Endodermal cell (in vitro differentiated cells): ENCODE results near the gene PRKAG2. TPM values are rescaled to one million over a fixed set of nuclear protein-coding genes. Genes with fewer than 3 reads are reported as not detected.

ENCODE experiments used
- DNase-seq: peaks from one replicate; pipeline ENCODE4 v3.0.0-alpha.2; 2017
- H3K27ac ChIP-seq: 2 replicates; pipeline ENCODE4 v1.5.1; 2013; ENCODE audit warnings: mild to moderate bottlenecking, low read depth, low read length, moderate library complexity
- H3K27me3 ChIP-seq: 2 replicates; pipeline ENCODE4 v1.6.1; 2013; ENCODE audit warnings: mild to moderate bottlenecking, low read length, moderate library complexity; ENCODE audit not compliant: insufficient read depth, control insufficient read depth, poor library complexity, severe bottlenecking
- H3K36me3 ChIP-seq: 2 replicates; pipeline ENCODE4 v1.7.0; 2013; ENCODE audit warnings: mild to moderate bottlenecking, low read length, moderate library complexity; ENCODE audit not compliant: control insufficient read depth, insufficient read depth
- H3K4me1 ChIP-seq: one replicate; pipeline ENCODE4 v1.7.0; 2013; ENCODE audit warnings: low read length; ENCODE audit not compliant: control insufficient read depth, insufficient read depth
- H3K4me3 ChIP-seq: 2 replicates; pipeline ENCODE4 v1.5.1; 2013; ENCODE audit warnings: mild to moderate bottlenecking, low read length, moderate library complexity
- H3K9ac ChIP-seq: 2 replicates; pipeline ENCODE4 v1.6.1; 2013; ENCODE audit warnings: mild to moderate bottlenecking, low read length, moderate library complexity; ENCODE audit not compliant: poor library complexity, severe bottlenecking; ENCODE audit errors: extremely low read depth
- H3K9me3 ChIP-seq: 2 replicates; pipeline ENCODE4 v1.6.1; 2013; ENCODE audit warnings: mild to moderate bottlenecking, low read length, moderate library complexity; ENCODE audit not compliant: control insufficient read depth
- H3K27ac Mint-ChIP-seq: 2 replicates; pipeline ENCODE4 v1.8.0; 2020; ENCODE audit warnings: mixed read lengths
- H3K27me3 Mint-ChIP-seq: 2 replicates; pipeline ENCODE4 v1.8.0; 2021; ENCODE audit warnings: mild to moderate bottlenecking, mixed read lengths; ENCODE audit not compliant: insufficient read depth
- H3K36me3 Mint-ChIP-seq: 2 replicates; pipeline ENCODE4 v1.8.0; 2020; ENCODE audit warnings: low read depth, mixed read lengths
- H3K4me1 Mint-ChIP-seq: 2 replicates; pipeline ENCODE4 v1.8.0; 2020; ENCODE audit warnings: mixed read lengths
- H3K4me3 Mint-ChIP-seq: 2 replicates; pipeline ENCODE4 v1.8.0; 2020; ENCODE audit warnings: mild to moderate bottlenecking, moderate library complexity, mixed read lengths
- H3K9me3 Mint-ChIP-seq: 2 replicates; pipeline ENCODE4 v1.8.0; 2020; ENCODE audit warnings: mild to moderate bottlenecking, mixed read lengths
- WGBS, 2 experiments: methylation state at CpG; one replicate each; pipeline versions ENCODE4 v1.1.5 to v1.1.7; 2013; ENCODE audit warnings: missing lambda C conversion rate in 2 of 2, mixed read lengths in 1 of 2; ENCODE audit not compliant: insufficient coverage in 1 of 2, insufficient read length in 1 of 2; 5-methylcytosine and 5-hydroxymethylcytosine counted together
- total RNA-seq, 2 donors: library from RNA; stranded (reverse); fragmentation: NEBNext Ultra II Directional in 1 of 2; extraction: Animal tissue kit (Norgen Biotek cat#: 25700) in 1 of 2; gene quantifications; 2 replicates in 1 of 2; 3 replicates in 1 of 2; pipeline ENCODE4 v1.2.1, GENCODE V29; 2021
- TF ChIP-seq, protein P1 (sequence below): fragments of 200-600 bp; sonication (generic); conservative IDR thresholded peaks from 2 replicates; pipeline ENCODE4 v1.5.0; 2021; ENCODE audit warnings: antibody characterized with exemption, mild to moderate bottlenecking

The PRKAG2 gene
- total RNA-seq, 2 donors from 2014 or later = 17.2 to 20.7 TPM

DNA sequence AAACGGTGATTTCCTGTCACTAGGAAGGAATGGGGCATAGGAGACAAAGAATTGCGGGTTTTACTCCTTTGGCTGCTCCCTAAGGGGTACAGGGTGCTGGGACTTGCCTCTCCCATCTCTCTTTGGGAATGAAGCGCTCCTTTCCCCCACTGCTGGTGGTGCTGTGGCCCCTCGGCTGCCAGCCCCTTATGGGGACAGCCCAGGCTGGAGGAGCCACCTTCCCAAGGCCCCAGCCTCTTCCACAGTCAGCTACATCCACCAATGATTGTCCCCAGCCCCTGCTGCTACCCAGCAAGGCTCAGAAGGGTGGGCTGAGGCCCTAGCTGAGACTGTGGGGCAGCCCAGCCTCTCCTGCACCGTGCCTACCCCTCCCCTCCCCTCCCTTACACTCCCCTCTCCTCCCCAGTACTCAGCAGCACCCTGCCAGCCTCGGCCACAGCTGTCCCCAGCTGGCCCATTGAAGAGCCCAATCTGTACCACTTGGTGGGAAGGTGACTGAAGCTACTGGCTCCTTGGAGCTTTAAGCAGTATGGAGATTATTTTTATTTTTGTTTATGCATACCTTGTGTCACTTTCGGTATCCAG lies 19.0 kb downstream of the PRKAG2 start:
- no peak overlapping the region for H3K27ac Mint-ChIP-seq
- WGBS, 2 experiments = 74 to 78% methylated on average over 4 to 7 of the region's 7 CpGs
- Histone ChIP-seq H3K27ac (no peak overlapping the region), H3K36me3 (no peaks in the 10 kb centered on the region), H3K9ac (no peak overlapping the region), H3K9me3 (no peaks in the 10 kb centered on the region), H3K27me3 (no peaks in the 10 kb centered on the region), H3K4me3 (no peak overlapping the region), H3K4me1 (no peaks in the 10 kb centered on the region)
- no peak overlapping the region for H3K4me3 Mint-ChIP-seq
- H3K9me3 Mint-ChIP-seq = no peaks in the 10 kb centered on the region
- DNase-seq = no peak
- H3K36me3 Mint-ChIP-seq = no peaks in the 10 kb centered on the region
- H3K27me3 Mint-ChIP-seq = no peaks in the 10 kb centered on the region
- TF ChIP-seq, protein P1, sequence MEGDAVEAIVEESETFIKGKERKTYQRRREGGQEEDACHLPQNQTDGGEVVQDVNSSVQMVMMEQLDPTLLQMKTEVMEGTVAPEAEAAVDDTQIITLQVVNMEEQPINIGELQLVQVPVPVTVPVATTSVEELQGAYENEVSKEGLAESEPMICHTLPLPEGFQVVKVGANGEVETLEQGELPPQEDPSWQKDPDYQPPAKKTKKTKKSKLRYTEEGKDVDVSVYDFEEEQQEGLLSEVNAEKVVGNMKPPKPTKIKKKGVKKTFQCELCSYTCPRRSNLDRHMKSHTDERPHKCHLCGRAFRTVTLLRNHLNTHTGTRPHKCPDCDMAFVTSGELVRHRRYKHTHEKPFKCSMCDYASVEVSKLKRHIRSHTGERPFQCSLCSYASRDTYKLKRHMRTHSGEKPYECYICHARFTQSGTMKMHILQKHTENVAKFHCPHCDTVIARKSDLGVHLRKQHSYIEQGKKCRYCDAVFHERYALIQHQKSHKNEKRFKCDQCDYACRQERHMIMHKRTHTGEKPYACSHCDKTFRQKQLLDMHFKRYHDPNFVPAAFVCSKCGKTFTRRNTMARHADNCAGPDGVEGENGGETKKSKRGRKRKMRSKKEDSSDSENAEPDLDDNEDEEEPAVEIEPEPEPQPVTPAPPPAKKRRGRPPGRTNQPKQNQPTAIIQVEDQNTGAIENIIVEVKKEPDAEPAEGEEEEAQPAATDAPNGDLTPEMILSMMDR = no peak
- H3K4me1 Mint-ChIP-seq = peaks cover 1% of the 10 kb centered on the region

DNA sequence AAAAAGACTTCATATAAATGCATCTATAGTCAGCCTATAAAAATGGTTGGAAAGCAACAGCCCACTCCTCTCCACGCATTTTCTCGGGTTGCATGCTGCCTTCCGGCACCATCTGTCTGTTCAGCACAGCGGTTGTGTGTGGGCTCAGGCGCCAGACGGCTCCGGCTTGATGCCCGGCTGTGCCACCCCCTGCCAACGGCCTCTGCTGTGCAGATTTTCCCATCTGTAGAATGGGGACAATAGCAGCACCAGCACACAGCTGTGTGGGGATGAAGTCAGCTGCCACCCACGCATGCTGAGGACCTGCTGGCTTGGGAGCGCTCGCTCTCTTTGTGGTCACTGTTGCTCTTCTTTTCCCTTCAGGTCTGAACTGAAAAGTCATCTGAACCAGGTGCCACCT lies 19.5 kb downstream of the PRKAG2 start:
- no peak for DNase-seq
- no peaks in the 10 kb centered on the region for H3K27me3 Mint-ChIP-seq
- H3K4me1 Mint-ChIP-seq = peaks cover 4% of the 10 kb centered on the region
- Histone ChIP-seq H3K9me3 (no peaks in the 10 kb centered on the region), H3K4me3 (no peak overlapping the region), H3K27me3 (no peaks in the 10 kb centered on the region), H3K36me3 (no peaks in the 10 kb centered on the region), H3K27ac (no peak overlapping the region), H3K4me1 (no peaks in the 10 kb centered on the region), H3K9ac (no peak overlapping the region)
- no peak overlapping the region for H3K27ac Mint-ChIP-seq
- TF ChIP-seq, protein P1 = no peak
- no peak overlapping the region for H3K4me3 Mint-ChIP-seq
- WGBS, 2 experiments = 94 to 95% methylated on average over 8 to 12 of the region's 12 CpGs
- no peaks in the 10 kb centered on the region for H3K9me3 Mint-ChIP-seq
- no peaks in the 10 kb centered on the region for H3K36me3 Mint-ChIP-seq

DNA sequence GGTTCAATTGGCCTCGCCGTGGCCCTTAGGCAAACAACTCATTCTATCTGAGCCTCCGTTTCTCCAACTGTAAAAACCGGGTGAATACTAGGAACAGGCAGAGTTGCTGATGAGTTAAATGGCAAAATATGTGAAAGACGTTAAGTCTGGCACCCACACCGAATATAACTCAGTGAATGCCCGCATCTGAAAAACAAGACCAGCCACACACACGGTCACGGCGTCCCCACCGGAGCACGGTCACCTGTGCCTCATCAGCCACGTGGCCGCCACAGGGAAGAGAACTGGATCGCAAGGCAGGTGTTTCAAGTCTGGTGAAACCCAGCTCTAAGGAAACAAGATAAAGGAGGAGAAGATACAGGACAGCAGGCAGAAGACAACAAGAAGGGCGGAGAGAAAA lies 20.4 kb downstream of the PRKAG2 start:
- 94 to 97% methylated on average over 16 of the region's 16 CpGs for WGBS, 2 experiments
- Histone ChIP-seq H3K9ac (no peak overlapping the region), H3K27ac (no peak overlapping the region), H3K36me3 (no peaks in the 10 kb centered on the region), H3K4me1 (no peaks in the 10 kb centered on the region), H3K9me3 (no peaks in the 10 kb centered on the region), H3K27me3 (no peaks in the 10 kb centered on the region), H3K4me3 (no peak overlapping the region)
- no peaks in the 10 kb centered on the region for H3K9me3 Mint-ChIP-seq
- DNase-seq = no peak
- no peaks in the 10 kb centered on the region for H3K27me3 Mint-ChIP-seq
- no peak overlapping the region for H3K27ac Mint-ChIP-seq
- TF ChIP-seq, protein P1 = no peak
- H3K4me3 Mint-ChIP-seq = no peak overlapping the region
- no peaks in the 10 kb centered on the region for H3K36me3 Mint-ChIP-seq
- H3K4me1 Mint-ChIP-seq = peaks cover 4% of the 10 kb centered on the region
